GM10266 (cell line): ENCODE data around the gene TRHDE.

ENCODE experiments used
- DNase-seq: peaks from one replicate; pipeline ENCODE4 v3.0.0; 2012; ENCODE audit errors: extremely low spot score
- TF ChIP-seq, protein P1 (sequence below): IDR thresholded peaks from 2 replicates; pipeline ENCODE4 v1.5.1; 2012; ENCODE audit warnings: mild to moderate bottlenecking, low read depth; ENCODE audit not compliant: control insufficient read depth, insufficient read depth; ENCODE audit errors: missing control alignments

TRHDE gene

DNA sequence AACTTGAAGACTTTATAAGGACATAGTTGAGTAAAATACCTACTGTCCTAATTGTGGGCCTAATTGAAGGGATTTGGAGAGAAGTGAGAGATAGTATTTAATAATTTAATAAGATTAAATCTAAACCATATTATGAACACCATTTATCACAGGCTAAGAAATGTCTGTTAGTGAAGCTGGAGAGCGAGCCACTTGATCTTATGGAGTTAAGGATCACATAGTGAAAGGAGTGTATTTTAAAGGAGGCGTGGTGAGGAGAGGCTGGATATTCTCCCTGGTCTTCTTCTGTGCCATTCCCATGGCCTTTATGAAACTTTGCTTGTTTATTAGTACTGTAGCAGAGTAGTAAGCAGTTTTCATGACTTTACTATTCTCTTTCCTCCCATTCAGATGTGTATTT lies 172.4 kb downstream of the TRHDE start:
- TF ChIP-seq, protein P1, sequence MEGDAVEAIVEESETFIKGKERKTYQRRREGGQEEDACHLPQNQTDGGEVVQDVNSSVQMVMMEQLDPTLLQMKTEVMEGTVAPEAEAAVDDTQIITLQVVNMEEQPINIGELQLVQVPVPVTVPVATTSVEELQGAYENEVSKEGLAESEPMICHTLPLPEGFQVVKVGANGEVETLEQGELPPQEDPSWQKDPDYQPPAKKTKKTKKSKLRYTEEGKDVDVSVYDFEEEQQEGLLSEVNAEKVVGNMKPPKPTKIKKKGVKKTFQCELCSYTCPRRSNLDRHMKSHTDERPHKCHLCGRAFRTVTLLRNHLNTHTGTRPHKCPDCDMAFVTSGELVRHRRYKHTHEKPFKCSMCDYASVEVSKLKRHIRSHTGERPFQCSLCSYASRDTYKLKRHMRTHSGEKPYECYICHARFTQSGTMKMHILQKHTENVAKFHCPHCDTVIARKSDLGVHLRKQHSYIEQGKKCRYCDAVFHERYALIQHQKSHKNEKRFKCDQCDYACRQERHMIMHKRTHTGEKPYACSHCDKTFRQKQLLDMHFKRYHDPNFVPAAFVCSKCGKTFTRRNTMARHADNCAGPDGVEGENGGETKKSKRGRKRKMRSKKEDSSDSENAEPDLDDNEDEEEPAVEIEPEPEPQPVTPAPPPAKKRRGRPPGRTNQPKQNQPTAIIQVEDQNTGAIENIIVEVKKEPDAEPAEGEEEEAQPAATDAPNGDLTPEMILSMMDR, result no peak

DNA sequence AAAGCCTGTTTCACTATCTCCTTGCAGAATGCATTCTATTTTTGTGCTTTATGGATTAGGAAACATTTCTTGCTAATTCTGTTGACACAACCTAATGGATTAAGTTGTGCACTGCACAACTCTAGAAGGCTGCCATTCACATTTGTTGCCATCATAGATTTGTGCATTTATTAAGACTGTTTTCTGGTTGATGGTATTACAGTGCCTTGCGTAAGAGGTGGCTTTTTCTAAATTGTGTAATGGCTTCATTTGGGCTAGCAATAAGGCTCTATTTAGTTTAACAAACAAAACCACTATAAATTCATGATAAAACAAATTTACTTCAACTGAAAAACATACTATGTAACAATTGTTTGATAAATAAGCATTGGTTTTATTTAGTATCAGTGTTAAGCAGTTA lies 175.9 kb downstream of the TRHDE start:
- DNase-seq, result no peak

More for the DNA sequence above, 172.4 kb downstream of the TRHDE start:
- no peak for DNase-seq

DNA sequence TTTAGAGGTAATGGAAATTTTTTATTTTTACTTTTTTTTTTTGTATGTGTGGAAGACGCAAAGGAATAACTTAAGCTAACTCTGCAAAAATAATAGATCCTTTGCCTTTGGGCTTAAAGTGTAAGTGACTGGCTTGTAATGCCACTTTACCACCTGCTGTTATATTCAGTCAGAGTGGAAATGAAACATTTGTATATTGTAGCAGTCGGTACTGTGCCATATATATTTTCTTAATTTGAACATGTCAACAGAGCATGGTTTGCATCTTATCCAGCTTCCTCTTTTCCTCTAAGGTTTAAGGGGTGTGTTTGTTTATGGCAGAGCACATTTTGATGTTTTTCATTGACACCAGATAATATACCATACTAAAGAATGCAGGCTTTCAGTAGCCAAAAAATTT lies 176.6 kb downstream of the TRHDE start:
- DNase-seq, result no peak
- TF ChIP-seq, protein P1, result no peak

More for the DNA sequence above, 175.9 kb downstream of the TRHDE start:
- TF ChIP-seq, protein P1, result no peak

DNA sequence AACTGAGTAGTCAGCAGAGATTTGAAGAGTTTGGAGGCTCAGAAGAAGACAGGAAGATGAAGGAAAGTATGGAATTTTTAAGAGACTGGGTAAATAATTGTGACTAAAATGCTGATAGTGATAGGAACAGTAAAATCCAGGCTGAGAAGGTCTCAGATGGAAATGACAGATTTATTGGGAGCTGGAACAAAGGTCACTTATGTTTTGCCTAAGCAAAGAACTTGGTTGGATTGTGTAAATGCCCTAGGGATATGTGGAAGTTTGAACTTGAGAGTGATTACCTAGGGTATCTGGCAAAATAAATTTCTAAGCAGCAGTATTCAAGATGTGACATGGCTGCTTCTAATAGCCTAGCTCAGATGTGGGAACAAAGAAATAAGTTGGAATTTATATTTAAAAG lies 180.9 kb downstream of the TRHDE start:
- DNase-seq, result no peak
- TF ChIP-seq, protein P1, result no peak

DNA sequence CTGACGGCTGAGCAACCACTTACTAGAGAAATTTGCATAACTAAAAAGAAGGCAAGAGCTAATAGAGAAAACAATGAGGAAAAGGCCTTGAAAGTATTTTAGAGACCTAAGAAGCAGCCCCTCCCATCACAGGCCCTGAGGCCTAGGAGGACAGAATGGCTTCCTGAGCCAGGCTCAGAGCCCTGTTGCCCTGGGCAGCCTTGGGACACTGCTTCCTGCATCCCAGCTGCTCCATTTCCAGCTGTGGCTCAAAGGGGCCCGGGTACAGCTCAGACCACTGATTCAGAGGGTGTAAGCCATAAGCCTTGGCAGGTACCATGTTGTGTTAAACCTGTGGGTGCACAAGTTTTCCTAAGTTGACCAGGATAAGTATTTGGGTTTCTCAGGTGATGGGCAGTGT lies 181.4 kb downstream of the TRHDE start:
- TF ChIP-seq, protein P1, result no peak

DNA sequence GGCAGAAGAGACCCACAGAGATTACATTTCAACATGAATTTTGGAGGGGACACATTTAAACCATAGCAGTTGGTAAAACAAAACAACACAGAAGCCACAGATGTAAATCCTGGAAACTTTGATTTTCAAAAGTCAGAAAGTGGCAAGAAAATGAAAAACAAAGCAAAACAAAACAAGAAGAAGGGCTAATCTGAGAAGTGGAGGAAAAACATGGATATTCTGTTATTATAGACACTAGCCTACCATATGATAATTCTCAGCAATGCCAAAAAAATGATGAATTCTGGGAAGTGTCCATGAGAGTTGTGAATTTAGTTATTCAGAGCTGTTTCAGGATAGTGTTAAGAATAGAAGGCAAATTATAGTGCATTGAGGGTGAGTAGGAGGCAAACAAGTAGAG lies 192.3 kb downstream of the TRHDE start:
- TF ChIP-seq, protein P1, result no peak
- DNase-seq, result no peak

More for the DNA sequence above, 181.4 kb downstream of the TRHDE start:
- no peak for DNase-seq

DNA sequence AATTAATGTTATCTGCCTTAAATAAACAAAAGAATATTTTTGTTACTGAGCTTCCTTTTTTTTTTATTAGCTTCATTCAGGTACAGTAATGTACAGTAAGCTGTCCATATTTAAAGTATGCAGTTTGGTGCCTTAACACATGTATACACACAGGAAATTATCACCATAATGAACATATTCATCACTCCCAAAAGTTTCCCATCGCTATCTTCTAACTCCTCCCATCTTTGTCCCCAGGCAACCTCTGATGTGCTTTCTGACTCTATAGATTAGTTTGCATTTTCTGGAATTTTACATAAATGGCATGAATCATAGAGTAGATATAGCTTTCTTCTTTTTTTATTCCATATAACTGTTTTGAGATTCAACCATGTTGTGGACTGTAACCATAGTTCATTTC lies 193.0 kb downstream of the TRHDE start:
- DNase-seq, result no peak
- TF ChIP-seq, protein P1, result no peak
